ENCODE data around the gene ENPP3.

GRCh38 chr6:131629651-131630050, 7.5 kb upstream of the ENPP3 start:
- TF ChIP-seq POLR2A (IDR thresholded peaks at IDR 0.05) (no peak), CTCF (IDR thresholded peaks at IDR 0.05) (no peak)

Data from stomach (tissue), 4 donors.